Gastrocnemius medialis (tissue), 4 donors: Measurements from ENCODE around the gene MAPK12.

Source experiments
- POLR2A ChIP-seq, 2 donors: fragments of 450-650 bp; IDR thresholded peaks; one replicate each; pipeline ENCODE4 v1.6.1; 2017; ENCODE audit warnings: antibody characterized with exemption in 2 of 2, mild to moderate bottlenecking in 2 of 2, moderate library complexity in 2 of 2
- TF ChIP-seq, protein P1 (sequence below), 5 experiments: fragments of 450-650 bp in 3 of 5; fragments of 200-600 bp in 2 of 5; sonication (generic) in 2 of 5; IDR thresholded peaks in 4 of 5; conservative IDR thresholded peaks in 1 of 5; 1 replicate in 4 of 5; 2 replicates in 1 of 5; pipeline ENCODE4 v1.5.1; 2016 to 2019; ENCODE audit warnings: antibody characterized with exemption in 5 of 5, mild to moderate bottlenecking in 3 of 5, moderate library complexity in 3 of 5

DNA sequence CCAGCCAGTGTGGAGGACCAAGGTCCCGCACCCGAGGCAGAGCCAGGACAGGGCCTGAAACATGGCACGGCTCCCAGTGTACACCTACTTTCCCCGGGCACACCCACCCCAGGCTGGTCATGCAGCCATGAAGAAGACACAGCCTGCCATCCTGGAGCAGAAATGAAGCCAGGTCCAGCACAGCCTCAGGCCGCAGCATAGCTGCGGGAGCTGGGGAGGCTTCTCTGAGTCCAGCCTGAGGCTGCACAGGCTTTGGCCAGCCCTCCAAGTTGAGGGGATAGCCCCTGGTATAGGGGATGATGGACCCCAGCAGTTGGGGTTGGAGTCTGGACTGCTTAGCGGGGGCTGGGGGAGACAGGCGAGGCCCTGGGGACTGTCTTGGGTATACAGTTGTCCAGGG, 7.5 kb downstream of the MAPK12 start:
- TF ChIP-seq POLR2A (IDR thresholded peaks at IDR 0.05) = no peak
- TF ChIP-seq, protein P1, sequence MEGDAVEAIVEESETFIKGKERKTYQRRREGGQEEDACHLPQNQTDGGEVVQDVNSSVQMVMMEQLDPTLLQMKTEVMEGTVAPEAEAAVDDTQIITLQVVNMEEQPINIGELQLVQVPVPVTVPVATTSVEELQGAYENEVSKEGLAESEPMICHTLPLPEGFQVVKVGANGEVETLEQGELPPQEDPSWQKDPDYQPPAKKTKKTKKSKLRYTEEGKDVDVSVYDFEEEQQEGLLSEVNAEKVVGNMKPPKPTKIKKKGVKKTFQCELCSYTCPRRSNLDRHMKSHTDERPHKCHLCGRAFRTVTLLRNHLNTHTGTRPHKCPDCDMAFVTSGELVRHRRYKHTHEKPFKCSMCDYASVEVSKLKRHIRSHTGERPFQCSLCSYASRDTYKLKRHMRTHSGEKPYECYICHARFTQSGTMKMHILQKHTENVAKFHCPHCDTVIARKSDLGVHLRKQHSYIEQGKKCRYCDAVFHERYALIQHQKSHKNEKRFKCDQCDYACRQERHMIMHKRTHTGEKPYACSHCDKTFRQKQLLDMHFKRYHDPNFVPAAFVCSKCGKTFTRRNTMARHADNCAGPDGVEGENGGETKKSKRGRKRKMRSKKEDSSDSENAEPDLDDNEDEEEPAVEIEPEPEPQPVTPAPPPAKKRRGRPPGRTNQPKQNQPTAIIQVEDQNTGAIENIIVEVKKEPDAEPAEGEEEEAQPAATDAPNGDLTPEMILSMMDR (IDR thresholded peaks at IDR 0.05 in 4 of 5, conservative IDR thresholded peaks at IDR 0.05 in 1 of 5) = no peak
